Posterior vena cava (tissue), 2 donors: Measurements from ENCODE around the gene FANCG. TPM values are rescaled to one million over a fixed set of nuclear protein-coding genes. Genes with fewer than 3 reads are reported as not detected.
A peak's percentile ranks its signal among the peaks of the same experiment; 100 is the strongest.

ENCODE experiments used
- DNase-seq: peaks from one replicate; pipeline ENCODE4 v3.0.0-alpha.2; 2020; ENCODE audit warnings: low spot score
- intact Hi-C, 2 donors: fragments of 100-400 bp; cut with DNase I; formaldehyde crosslinking; loops; one replicate each; pipeline versions ENCODE4 v1.14.1 to v1.14.2; 2022 to 2023
- long read RNA-seq, 2 donors: library from polyadenylated mRNA; unstranded; transcript quantifications; one replicate each; pipeline ENCODE4 v2.0.0, GENCODE V29; 2020 to 2021
- total RNA-seq, 2 donors: library from RNA; stranded (reverse); fragmentation: NEBNext Ultra II Directional; extraction: Animal tissue kit (Norgen Biotek cat#: 25700); gene quantifications; one replicate each; pipeline ENCODE4 v1.2.1, GENCODE V29; 2021
- donor health status: DM: yes; HTN: yes; CAD: no.
- donor health status: DM: yes; HTN: yes; CAD: no.

Gene FANCG
- 1 to 10 TPM; 8.0 to 8.9 TPM for total RNA-seq
- long read RNA-seq, donor 1, partial matches to known transcripts = 1 of 6 reads
- long read RNA-seq, donor 1, other reads (novel, unspliced or antisense) = 4 of 6 reads
- long read RNA-seq, donor 2, transcript FANCG-201 (14 exons, 2,631 nt) = major isoform, 7 of 13 reads
- long read RNA-seq, donor 2, partial matches to known transcripts = 1 of 13 reads
- long read RNA-seq, donor 2, other reads (novel, unspliced or antisense) = 4 of 13 reads

DNA sequence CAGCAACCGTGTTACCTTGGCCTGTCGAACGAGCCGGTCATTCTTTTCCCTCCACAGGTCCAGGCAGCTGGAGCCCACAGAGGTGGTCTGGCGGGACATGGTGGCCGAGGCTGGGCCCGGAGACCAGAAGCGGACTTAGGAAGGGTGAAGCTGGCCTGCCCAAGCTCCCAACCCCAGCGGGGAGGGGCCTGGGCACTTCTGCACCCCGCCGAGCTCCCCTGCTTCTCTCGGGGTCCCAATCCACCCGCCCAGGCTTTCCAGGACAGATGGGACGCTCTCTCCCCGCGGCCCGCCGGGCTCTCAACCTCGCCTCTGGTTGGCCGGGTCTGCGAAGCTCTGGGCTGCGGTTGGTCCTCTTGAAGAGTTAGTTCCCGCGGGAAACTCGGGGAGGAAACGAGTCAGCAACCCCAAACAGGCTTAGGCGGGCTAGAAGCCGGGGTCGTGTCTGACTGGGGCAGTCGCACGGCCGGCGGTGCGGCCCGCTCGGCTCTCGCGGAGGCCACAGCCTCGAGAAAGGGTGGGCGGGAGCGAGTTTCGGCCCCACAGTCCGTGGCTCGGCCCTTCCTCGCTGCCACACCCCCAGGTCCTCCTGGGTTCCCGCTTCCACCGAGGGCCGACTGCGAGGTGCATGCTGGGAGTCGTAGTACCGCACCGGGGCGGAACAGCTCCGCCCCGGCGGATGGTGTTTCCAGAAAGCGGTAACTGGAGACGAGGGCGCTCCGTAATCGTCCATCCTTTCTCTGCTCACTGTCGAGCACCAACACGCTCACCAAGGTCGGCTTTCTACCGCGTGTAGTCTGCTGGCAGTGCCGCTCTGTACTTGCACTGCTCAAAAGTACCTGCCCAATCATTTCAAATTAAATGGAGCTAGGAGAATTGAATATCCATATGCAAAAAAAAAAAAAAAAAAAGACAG, at the start of gene FANCG:
Gene FANCG, minus strand, starts transcription at position 517 of the 916 bp plus-strand sequence. Its CDS starts 418 bp downstream, at position 99.
- peak; percentile 97 for DNase-seq
- intact Hi-C loops = loop anchor here in 1 of 2 donors (10.0 kb wide), 1 partner anchor 1195 kb away; no protein-coding TSS in a partner anchor

DNA sequence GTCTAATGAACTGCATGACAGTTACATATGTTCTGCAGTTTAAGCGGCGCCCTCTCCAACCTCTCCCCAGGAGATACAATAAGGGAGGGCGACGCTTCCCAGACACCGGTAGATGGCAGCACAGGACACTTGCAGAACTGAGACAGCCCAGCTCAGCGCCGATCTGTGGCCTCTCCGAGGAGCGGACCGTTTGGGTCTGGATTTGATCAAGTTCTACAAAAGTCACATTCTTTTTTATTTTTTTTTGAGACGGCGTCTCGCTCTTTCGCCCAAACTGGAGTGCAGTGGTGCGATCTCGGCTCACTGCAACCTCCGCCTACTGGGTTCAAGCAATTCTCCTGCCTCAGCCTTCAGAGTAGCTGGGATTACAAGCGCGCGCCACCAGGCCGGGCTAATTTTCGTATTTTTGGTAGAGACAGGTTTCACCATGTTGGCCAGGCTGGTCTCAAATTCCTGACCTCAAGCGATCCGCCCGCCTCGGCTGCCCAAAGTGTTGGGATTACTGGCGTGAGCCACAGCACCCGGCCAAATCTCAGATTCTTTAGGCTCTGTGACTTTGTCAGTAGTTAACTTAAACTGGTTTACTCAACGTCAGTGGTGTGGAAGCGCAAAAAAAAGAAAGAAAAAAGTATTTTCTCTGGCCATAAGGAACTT, 37.3 kb upstream of the FANCG start:
- intact Hi-C loops = loop anchor here (5.0 to 10.0 kb wide), 4 partner anchors 140 to 438 kb away; no protein-coding TSS in a partner anchor

DNA sequence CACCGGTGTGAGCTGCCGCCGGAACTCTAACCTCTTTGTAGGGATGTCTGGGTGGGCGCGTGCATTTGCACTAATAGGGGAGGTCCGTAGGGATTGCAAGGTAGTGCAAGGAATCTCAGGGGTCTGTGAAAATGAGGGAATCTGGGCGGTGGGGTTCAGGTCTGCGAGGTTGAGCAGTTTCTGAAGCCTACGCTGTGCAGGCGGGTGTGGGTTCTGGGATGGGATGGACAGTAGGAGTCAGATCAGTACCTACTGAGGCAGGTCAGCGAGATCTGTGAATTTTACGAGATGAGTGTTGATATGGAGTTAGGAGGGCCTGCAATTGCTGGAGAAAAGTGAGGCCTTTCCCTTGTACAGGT, 36.8 kb upstream of the FANCG start:
- intact Hi-C loops = loop anchor here (5.0 to 10.0 kb wide), 4 partner anchors 141 to 438 kb away; no protein-coding TSS in a partner anchor
- DNase-seq = no peak

More for the DNA sequence above, 37.3 kb upstream of the FANCG start:
- DNase-seq = peak; percentile 97

DNA sequence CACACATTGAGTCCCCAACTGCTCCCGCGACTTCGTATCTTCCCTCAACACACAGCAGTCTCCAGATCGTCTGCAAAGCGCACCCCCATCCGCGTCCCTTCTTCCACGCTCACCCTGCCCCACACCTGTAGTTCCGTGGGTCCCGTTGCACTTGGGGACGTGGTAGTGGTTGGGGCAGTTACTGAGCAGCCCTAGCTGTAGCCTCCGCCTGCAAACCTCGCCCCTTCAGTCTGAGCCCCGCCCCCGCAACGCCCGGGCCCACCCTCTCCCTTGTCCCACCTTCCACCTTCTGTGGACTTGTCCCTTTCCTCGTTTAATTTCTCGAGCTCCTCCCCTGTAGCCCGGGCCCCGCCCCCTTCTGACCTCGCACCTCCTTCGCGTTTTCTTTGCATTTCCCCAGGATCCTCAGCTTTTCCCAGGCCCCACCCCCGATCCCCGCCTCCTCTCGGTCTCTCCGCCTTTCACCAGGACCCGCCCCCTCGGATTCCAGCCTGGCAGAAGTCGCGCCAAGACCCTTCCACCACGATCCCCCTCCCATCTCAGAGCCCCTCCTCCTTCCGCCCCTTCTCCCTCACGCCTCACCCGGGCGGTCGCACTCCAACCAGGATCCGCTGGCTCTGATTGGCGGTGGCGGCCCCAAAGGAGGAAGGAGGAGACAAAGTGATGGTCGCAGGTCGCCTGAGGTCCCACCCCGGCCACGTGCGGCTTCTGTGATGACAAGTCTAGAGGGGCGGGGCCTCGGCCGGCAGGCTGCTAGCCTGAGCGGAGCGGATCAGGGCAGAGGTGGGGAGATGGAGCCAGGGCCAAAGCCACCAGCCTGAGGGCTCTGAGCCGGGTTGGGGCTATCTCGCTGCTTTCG, 36.2 kb upstream of the FANCG start, which contains the start of gene ATOSB:
Gene ATOSB, minus strand, starts transcription at position 183 of the 859 bp plus-strand sequence. CDS start 7,588 bp downstream, outside the sequence.
- intact Hi-C loops = loop anchor here (5.0 to 10.0 kb wide), 4 partner anchors 141 to 439 kb away; no protein-coding TSS in a partner anchor

DNA sequence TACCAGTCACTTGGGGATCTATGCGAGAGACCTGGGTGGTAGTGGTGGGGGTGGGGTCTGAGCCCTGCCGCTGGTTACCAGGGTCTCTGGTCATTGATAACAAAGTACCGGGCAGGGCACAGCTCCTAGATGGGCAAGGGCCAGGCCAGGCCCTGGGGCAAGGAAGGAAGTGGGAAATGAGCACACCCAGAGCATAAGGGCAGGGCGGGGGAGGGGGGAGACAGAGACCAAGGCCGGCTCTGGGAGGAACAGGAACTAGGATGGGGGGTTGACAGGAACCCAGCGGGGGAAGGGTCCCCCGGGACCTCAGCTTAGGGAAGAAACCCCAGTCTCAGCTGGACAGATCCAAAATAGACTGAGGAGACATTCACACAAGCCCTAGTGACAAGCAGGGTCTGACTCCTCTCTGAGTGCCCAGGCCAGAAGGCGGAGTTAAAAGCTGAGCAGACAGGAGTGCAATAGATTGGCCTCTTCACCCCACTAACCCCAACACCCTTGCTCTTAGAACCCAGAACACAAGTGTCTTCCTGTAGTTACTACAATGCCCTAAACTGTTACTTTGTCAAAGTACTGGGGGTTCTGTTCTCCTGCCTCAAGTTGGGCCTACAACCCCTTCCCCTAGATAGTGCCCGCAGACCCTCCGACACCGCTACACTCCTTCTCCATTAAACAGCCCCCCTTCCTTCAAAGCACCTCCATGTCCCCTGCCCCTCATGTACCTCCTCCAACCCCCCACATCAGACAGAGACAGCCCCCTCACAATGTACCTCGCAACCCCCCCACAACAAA, 35.3 kb upstream of the FANCG start:
- intact Hi-C loops = loop anchor here (5.0 to 10.0 kb wide), 4 partner anchors 142 to 440 kb away; no protein-coding TSS in a partner anchor
- DNase-seq = peak; percentile 91

More for the DNA sequence above, 36.2 kb upstream of the FANCG start, which contains the start of gene ATOSB:
- peak; percentile 99 for DNase-seq

DNA sequence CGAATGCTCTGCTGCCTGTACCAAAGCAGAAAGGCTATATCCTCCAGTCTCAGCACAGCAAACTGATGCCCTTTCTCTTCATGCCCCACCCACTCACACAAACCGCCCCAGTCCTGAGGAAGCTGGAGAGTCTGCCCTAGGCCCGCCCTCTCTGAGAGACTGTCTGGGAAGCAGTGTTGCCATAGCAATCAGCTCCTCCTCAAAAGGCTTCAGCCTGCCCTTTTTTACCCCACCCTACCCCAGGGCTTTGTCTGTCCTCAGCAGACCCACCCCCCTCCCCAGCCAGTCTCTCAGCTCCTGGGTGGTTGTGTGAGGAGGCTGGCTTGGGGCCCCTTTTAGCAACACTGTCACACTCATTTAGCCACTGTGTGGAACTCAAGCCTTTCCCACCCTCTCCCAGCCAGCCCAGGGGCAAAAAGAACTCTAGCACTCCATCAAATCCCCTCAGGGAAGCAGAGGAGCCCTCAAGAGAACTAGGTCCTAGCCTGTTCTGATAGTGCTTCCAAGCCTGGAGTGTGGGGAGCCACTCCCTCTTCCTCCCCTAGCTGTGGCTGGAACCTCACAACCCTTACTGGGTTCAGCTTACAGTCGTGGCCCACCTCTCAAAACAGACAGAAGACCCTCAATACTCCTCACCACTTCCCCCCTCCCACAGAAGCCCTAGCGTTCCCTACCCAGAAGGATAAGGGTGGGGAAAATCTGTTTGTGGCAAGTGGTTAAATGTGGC, 34.5 kb upstream of the FANCG start:
- intact Hi-C loops = loop anchor here in 1 of 2 donors (10.0 kb wide), 2 partner anchors 361 to 441 kb away; no protein-coding TSS in a partner anchor
- peak; percentile 95 for DNase-seq

DNA sequence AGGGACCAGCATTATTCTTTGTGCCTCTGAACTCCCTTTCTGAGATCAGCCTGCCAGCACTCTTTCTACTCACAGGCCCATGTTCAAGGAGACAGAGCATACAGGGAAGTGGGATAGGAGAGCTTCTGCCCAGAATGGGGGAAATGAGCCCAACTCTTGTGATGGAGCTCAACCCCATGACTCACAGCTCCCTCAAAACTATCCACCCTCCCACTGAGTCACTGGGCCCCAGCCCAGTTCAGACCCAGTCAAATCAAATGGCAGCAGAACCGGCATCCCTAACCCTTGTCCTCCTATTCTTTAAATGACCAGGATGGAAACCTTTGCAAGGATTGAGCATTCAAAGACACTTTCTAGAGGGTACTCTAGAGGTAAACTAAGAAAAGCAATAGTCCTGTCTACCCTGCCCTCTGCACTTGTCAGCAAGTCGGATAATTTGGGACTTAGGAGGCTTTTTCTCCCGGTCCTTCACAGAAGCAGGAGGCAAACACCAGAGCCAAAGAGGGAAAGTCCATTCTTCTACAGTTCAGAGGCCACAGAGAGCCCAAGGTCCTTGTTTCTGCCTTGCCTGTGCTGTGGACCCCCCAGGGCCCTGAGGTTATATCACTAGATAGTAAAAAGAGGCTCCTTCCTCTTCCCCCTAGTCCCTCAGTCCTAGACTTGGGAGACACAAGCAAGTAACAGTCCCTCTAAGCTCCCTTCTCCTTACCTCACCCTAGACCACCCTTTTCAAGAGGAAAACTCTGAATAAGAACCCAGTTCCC, 32.7 kb upstream of the FANCG start:
- peak; percentile 91 for DNase-seq
- intact Hi-C loops = loop anchor here in 1 of 2 donors (10.0 kb wide), 2 partner anchors 362 to 442 kb away; no protein-coding TSS in a partner anchor

DNA sequence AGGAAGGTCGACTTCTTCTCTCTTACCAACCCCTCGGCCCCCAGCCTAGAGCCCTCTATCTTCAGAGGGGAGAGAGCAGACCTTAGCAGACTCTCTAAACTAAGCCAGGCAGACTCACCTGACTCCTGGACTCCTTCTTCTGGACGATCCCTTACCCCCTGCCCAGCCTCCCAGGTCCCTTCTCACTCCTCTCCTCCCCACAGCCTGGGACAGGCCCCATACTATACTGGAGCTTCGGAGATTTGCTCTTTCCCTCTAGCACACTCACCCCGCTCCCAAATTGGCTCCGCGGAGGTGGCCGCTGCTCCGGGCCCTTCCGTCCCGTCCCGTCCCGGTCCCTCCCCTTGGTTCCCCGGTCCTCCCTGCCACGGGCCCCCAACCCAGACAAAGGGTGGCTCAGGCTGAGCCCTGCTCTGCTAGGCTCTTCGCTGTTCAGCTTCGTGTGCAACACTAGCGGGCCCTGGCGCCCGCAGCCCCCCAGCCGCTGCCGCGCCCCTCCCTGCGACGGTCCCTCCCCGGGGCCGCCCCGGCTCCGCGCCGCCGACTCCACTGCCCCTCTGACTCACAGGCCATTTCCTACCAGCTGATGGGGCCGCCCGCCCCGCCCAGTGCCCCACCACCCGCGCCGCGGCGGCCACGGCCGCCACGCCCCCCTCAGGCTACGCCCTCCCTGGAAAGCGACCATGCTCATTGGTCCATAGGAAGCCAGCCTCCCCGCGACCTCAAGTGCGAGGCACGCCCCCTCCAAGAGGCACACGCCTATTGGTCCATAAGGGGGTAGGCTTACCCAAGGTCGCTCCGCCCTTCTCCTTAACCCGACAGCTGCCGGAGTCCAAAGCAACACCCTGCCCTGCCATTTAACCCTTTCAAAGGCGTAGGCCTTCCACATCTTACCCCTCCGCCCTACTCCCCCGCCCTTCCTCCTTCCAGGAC, 31.5 kb upstream of the FANCG start:
- intact Hi-C loops = loop anchor here in 1 of 2 donors (10.0 kb wide), 2 partner anchors 364 to 444 kb away; no protein-coding TSS in a partner anchor
- peak; percentile 99 for DNase-seq

DNA sequence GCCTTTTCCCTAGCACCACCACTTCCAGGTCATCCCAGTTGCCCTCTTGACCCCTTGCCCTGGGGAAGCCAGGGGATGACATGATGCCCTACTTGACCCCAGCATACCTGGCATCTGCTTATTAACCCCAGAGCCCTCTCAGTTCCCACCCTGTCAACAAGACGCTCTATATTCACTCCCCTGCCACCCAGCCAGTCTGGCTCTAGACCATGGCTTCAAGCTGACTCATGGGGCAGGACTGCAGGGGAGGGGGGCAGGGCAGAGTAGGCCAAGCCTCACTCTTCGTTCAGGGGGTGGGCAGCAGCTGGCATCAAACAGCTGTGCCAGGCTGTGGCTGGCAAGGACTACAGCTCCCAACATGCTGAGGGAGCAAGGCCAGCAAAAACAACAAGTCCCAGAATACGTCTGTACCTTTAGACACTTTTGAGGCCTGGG, 30.6 kb upstream of the FANCG start:
- intact Hi-C loops = loop anchor here in 1 of 2 donors (10.0 kb wide), 2 partner anchors 364 to 444 kb away; no protein-coding TSS in a partner anchor
- DNase-seq = peak; percentile 67

DNA sequence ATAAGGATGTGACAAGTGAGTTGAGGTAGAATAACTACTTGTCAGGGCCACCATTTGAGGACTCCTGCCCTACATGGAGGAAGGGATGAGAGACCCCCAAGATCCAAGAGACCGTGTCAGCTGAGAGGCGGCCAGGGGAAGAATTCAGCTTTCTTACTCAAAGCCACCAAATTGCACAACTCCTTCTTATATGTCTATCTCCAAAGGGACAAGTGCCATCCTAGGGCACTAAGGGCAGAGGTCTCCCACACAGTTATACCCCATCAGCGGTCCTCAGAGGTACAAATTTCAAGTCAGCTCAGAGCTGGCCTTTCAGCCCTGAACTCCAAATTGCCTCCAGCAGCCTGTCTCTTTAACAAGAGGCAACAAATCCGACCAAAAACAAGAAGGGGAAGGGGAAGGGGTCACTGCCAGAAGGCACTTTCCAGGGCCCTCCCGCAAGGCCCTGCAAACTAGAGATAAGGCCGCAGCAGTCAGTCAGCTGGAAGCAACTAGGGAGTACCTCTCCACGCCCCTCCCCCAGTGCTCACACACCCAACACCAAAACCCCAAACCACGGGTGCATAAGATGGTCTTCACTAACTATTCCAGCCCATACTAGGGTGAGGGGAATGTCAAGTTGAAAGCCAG, 29.3 kb upstream of the FANCG start:
- peak; percentile 73 for DNase-seq
- intact Hi-C loops = loop anchor here in 1 of 2 donors (10.0 kb wide), 1 partner anchor 736 kb away; no protein-coding TSS in a partner anchor

DNA sequence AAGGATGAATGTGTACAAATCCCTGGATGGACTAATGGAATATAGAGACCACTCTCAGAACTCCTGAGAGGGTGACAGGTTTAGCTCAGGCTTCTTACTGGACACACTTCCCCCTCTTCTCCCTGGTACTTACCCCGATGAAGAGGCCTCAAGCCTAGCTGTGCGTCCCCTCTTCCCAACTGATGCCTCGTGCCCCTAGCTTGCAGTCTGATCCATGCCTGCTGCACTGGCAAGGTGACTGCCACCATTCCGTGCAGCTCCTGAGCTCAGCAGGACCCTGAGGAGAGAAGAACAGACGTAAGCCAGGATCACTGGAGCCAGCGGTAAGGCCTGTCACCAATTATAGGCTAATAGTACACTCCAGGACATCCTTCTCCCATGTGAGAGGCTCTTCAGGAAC, 28.7 kb upstream of the FANCG start:
- intact Hi-C loops = loop anchor here in 1 of 2 donors (10.0 kb wide), 1 partner anchor 736 kb away; no protein-coding TSS in a partner anchor
- peak; percentile 30 for DNase-seq

DNA sequence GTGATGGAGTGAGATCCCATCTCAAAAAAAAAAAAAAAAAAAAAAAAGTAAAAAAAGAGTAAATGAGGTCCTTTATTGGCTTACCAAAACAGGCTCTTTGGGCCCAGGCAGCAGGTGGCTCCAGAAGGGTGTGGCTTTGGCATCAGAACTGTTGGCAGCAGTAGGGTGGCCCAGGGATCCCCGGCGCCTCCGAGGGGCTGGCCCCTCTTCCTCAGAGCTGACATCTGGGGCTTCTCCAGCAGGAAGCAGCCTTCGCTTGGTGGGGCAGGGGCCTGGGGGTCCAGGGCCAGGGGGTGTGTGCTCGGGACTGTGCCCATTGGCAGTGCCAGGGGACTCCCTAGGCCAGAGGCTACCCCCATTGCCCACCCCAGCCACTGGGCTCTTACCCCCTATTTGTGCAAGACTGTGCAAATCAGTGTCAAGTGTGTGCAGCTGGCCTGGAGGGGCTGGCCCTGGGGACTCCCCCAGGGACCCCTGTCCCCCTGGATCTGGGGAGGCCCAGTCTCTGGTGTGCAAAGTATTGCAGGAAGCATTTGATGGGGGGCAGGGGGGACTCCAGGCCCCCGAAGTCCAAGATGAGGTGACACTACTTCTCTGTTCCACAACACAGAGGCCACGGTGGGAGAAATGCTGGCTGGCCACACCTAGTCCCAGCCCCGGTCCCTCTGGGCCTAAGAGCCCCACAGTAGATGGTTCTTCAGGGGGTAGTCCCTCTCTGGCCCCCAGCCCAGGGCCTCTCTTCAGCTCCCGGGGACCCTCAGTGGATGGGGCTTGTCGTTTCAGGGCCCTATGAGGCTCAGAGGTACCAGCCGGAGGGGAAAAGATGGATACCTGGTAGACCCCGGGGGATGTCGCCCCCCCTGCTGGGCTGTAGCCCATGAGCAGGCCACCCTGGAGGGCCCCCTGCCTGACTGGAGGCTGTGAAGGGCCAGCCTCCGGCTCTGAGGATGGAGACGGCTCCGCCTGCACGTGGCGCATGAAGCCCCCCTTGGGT, 27.9 kb upstream of the FANCG start:
- intact Hi-C loops = loop anchor here in 1 of 2 donors (10.0 kb wide), 1 partner anchor 737 kb away; no protein-coding TSS in a partner anchor
- peak; percentile 70 for DNase-seq

DNA sequence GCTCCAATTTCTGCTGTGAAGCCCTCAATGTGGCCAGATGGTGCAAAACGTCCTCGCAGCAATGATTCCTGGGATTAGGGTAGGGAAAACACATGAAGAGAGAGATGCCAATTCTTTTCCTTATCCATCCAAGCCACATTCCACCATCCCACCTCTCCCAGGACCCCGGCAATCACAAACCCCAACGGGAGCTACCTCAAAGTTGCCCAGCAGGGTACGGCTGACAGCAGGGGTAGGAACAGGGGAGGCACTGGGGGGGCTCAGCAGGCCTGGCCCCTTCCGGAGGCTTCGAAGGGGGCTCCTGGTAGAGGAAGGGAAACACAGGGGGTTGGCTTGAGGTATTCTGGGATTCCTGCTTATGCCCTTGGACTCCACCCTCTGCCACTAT, 26.6 kb upstream of the FANCG start:
- DNase-seq = peak; percentile 30
- intact Hi-C loops = loop anchor here (1.0 to 10.0 kb wide), 2 partner anchors 32 to 738 kb away; no protein-coding TSS in a partner anchor
